ENCODE data around the gene CDIP1.

Gene CDIP1

DNA sequence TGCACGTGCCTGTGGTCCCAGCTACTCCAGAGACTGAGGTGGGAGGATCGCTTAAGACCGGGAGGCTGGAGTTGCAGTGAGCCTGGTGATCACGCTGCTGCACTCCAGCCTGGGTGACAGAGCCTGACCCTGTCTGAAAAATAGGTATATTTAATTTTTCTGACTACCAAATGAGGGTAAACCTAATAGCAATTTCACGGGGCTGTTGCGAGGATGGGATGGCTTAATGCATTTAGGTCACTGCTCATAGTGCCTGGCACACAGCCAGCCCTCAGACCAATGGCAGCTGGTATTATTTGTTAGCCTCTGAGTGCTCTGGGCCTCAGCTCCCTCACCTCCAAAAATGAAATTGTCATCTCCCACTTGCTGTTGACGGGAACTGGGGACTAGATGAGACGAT, 5.9 kb upstream of the CDIP1 start:
- Histone ChIP-seq H3K4me2 (ENCODE audit: low read depth, low read length) (no peak overlapping the region), H3K27ac (ENCODE audit: low read length) (no peak overlapping the region), H3K9ac (ENCODE audit: low read length) (no peak overlapping the region), H3F3A (ENCODE audit: insufficient read depth, low read length) (no peaks in the 10 kb centered on the region), H3K27me3 (replicated peaks; ENCODE audit: insufficient read depth, low read length) (no peaks in the 10 kb centered on the region), H3K4me3 (ENCODE audit: low read length) (no peak overlapping the region), H3K36me3 (replicated peaks; ENCODE audit: insufficient read depth, low read length) (no peaks in the 10 kb centered on the region), H4K20me1 (ENCODE audit: insufficient read depth, low read length) (no peaks in the 10 kb centered on the region), H3K79me2 (ENCODE audit: low read length) (no peaks in the 10 kb centered on the region), H3K4me1 (ENCODE audit: low read length) (no peaks in the 10 kb centered on the region), H3K9me3 (replicated peaks; ENCODE audit: insufficient read depth, low read length) (no peaks in the 10 kb centered on the region), H2AFZ (ENCODE audit: low read length) (no peak overlapping the region), H3K9me2 (replicated peaks; ENCODE audit: insufficient read depth, low read length) (no peaks in the 10 kb centered on the region)
- TF ChIP-seq, protein P1, sequence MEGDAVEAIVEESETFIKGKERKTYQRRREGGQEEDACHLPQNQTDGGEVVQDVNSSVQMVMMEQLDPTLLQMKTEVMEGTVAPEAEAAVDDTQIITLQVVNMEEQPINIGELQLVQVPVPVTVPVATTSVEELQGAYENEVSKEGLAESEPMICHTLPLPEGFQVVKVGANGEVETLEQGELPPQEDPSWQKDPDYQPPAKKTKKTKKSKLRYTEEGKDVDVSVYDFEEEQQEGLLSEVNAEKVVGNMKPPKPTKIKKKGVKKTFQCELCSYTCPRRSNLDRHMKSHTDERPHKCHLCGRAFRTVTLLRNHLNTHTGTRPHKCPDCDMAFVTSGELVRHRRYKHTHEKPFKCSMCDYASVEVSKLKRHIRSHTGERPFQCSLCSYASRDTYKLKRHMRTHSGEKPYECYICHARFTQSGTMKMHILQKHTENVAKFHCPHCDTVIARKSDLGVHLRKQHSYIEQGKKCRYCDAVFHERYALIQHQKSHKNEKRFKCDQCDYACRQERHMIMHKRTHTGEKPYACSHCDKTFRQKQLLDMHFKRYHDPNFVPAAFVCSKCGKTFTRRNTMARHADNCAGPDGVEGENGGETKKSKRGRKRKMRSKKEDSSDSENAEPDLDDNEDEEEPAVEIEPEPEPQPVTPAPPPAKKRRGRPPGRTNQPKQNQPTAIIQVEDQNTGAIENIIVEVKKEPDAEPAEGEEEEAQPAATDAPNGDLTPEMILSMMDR (IDR thresholded peaks at IDR 0.05; ENCODE audit: low read length), result no peak
- TF ChIP-seq EZH2phosphoT487 (IDR thresholded peaks at IDR 0.05; ENCODE audit: low read length) (no peak), EZH2 (optimal IDR thresholded peaks at IDR 0.05; ENCODE audit: low read depth, low read length) (no peak)
- DNase-seq, result no peak

DNA sequence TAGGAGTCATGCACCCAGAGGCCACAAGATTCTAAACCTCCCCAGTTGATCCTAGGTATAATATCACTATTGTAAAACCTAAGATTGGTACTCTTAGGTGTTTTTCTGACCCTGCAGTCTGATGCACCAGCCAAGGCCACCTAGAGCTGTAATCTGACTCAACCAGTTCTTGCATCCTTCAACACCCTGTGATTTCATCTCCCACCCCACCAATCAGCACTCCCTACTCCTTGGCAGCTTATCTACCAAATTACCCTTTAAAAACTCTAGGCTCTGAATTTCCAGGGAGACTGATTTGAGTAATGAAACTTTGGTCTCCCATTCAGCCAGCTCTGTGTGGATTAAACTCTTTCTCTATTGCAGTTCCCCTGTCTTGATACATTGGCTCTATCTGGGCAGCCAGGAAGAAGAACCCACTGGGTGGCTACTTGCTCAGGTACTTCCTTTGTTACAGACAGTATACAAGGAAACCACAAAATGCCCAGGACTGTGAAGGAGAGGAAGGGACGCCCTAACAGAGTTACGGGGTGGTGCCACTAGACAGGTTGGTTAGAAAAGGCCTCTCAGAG, 1.2 kb upstream of the CDIP1 start:
- Histone ChIP-seq H3K27me3 (replicated peaks; ENCODE audit: insufficient read depth, low read length) (no peaks in the 10 kb centered on the region), H3K9ac (ENCODE audit: low read length) (no peak overlapping the region), H2AFZ (ENCODE audit: low read length) (no peak overlapping the region), H3K9me3 (replicated peaks; ENCODE audit: insufficient read depth, low read length) (no peaks in the 10 kb centered on the region), H3K36me3 (replicated peaks; ENCODE audit: insufficient read depth, low read length) (no peaks in the 10 kb centered on the region), H3F3A (ENCODE audit: insufficient read depth, low read length) (0 out of 2 replicates have a peak, but pooled peaks cover 7% of the 10 kb centered on the region), H3K79me2 (ENCODE audit: low read length) (peaks cover 37% of the 10 kb centered on the region), H3K9me2 (replicated peaks; ENCODE audit: insufficient read depth, low read length) (no peaks in the 10 kb centered on the region), H3K4me3 (ENCODE audit: low read length) (no peak overlapping the region), H3K27ac (ENCODE audit: low read length) (no peak overlapping the region), H3K4me2 (ENCODE audit: low read depth, low read length) (no peak overlapping the region), H3K4me1 (ENCODE audit: low read length) (peaks cover 22% of the 10 kb centered on the region), H4K20me1 (ENCODE audit: insufficient read depth, low read length) (no peaks in the 10 kb centered on the region)
- no peak for DNase-seq
- TF ChIP-seq, protein P1 (IDR thresholded peaks at IDR 0.05; ENCODE audit: low read length), result no peak
- TF ChIP-seq EZH2 (optimal IDR thresholded peaks at IDR 0.05; ENCODE audit: low read depth, low read length), result no peak

DNA sequence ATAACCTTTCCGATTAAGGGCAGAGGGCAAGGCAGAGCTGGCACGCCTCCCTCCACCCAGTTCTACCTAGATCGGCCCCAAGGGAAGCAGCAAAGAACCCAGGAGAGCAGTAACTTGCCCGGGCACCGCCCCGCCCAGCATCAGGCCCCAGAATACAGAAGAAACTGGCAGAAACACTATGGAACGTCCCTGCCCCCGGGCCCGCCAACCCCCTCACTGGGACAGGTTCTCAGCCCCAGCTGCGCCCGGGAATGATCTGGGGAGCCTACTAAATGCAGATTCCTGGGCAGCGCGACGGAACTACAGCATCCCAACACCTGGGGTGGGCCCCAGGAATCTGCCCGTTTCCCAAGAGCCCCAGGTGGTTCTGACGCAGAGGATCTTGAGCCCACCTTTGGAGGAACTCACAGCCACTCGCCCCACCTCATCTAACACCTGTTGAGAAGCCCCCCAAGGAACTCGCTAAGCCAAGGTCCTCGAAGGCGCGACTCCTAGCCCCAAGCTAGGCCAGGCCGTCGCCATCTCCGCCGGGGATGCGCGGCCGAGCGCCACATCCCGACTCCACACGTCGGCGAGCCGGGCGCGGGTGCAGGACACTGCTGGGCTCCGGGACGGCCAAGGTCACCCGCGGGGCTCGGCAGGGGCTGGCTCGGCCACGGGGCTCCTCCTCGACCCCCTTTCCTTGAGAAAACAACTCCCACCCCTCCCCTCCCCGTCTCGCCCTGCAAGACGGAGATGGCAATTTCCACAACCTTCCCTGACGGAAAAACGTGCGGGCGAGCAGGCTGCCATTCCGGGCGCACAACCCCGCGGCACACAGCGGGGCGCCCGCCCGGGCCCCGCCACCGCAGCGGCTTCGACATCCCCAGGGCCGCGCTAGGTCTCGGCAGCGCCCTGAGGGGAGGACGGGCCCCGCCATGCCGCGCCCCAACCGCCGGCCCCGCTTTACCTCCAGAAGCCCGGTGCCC, 913 bp downstream of the CDIP1 start:
- peaks cover 22% of the 10 kb centered on the region for H3K4me1 ChIP-seq (ENCODE audit: low read length)
- 0 out of 2 replicates have a peak, but pooled peaks cover 7% of the 10 kb centered on the region for H3F3A ChIP-seq (ENCODE audit: insufficient read depth, low read length)
- no peaks in the 10 kb centered on the region for H3K9me3 ChIP-seq (replicated peaks; ENCODE audit: insufficient read depth, low read length)
- DNase-seq, result no peak
- H4K20me1 ChIP-seq (ENCODE audit: insufficient read depth, low read length), result no peaks in the 10 kb centered on the region
- no peak overlapping the region for H3K27ac ChIP-seq (ENCODE audit: low read length)
- peak overlapping the region; percentile 74 for H3K4me3 ChIP-seq (ENCODE audit: low read length)
- H3K9ac ChIP-seq (ENCODE audit: low read length), result peak overlapping the region; percentile 77
- H2AFZ ChIP-seq (ENCODE audit: low read length), result peak overlapping the region; percentile 28; the same call in 1 of the 2 replicates
- H3K79me2 ChIP-seq (ENCODE audit: low read length), result peaks cover 56% of the 10 kb centered on the region
- TF ChIP-seq EZH2phosphoT487 (IDR thresholded peaks at IDR 0.05; ENCODE audit: low read length) (no peak), EZH2 (optimal IDR thresholded peaks at IDR 0.05; ENCODE audit: low read depth, low read length) (no peak)
- TF ChIP-seq, protein P1 (IDR thresholded peaks at IDR 0.05; ENCODE audit: low read length), result no peak
- peak overlapping the region; percentile 92 for H3K4me2 ChIP-seq (ENCODE audit: low read depth, low read length)
- no peaks in the 10 kb centered on the region for H3K9me2 ChIP-seq (replicated peaks; ENCODE audit: insufficient read depth, low read length)
- no peaks in the 10 kb centered on the region for H3K36me3 ChIP-seq (replicated peaks; ENCODE audit: insufficient read depth, low read length)
- H3K27me3 ChIP-seq (replicated peaks; ENCODE audit: insufficient read depth, low read length), result no peaks in the 10 kb centered on the region

All from MM.1S (cell line).